CD14-positive monocyte (primary cell): Measurements from ENCODE around the gene AFF3. TPM values are rescaled to one million over a fixed set of nuclear protein-coding genes. Genes with fewer than 3 reads are reported as not detected.

Experiments used
- DNase-seq, 3 donors: peaks; one replicate each; pipeline ENCODE4 v3.0.0-alpha.2; 2011 to 2022
- H2AFZ ChIP-seq: 2 replicates; pipeline ENCODE4 v1.6.0; 2012; ENCODE audit warnings: mild to moderate bottlenecking, low read depth, low read length, inconsistent platforms; ENCODE audit not compliant: insufficient read depth, poor library complexity, severe bottlenecking
- H3K27ac ChIP-seq, 2 donors: 1 replicate in 1 of 2; 2 replicates in 1 of 2; pipeline ENCODE4 v1.5.1; 2012 to 2013; ENCODE audit warnings: low read length in 2 of 2, control low read depth in 1 of 2, inconsistent platforms in 1 of 2, low read depth in 1 of 2, mild to moderate bottlenecking in 1 of 2
- H3K27me3 ChIP-seq, 2 donors: one replicate each; pipeline versions ENCODE4 v1.6.0 to v1.6.1; 2011 to 2013; ENCODE audit warnings: low read length in 2 of 2; ENCODE audit not compliant: control insufficient read depth in 2 of 2, insufficient read depth in 2 of 2
- H3K36me3 ChIP-seq, 2 donors: replicated peaks in 1 of 2; 1 replicate in 1 of 2; 2 replicates in 1 of 2; pipeline versions ENCODE4 v1.5.1 to v1.6.1; 2012 to 2013; ENCODE audit warnings: low read length in 2 of 2, control low read depth in 1 of 2, inconsistent platforms in 1 of 2, mild to moderate bottlenecking in 1 of 2; ENCODE audit not compliant: insufficient read depth in 2 of 2, control insufficient read depth in 1 of 2
- H3K4me1 ChIP-seq, 2 donors: 1 replicate in 1 of 2; 2 replicates in 1 of 2; pipeline versions ENCODE4 v1.5.1 to v1.6.1; 2012 to 2013; ENCODE audit warnings: low read length in 2 of 2, control low read depth in 1 of 2, inconsistent platforms in 1 of 2, mild to moderate bottlenecking in 1 of 2, moderate library complexity in 1 of 2; ENCODE audit not compliant: insufficient read depth in 2 of 2, control insufficient read depth in 1 of 2
- H3K4me2 ChIP-seq: replicated peaks from 2 replicates; pipeline ENCODE3; 2012; ENCODE audit warnings: low read length, moderate library complexity, mild to moderate bottlenecking; ENCODE audit not compliant: poor library complexity, severe bottlenecking; ENCODE audit errors: extremely low read depth
- H3K4me3 ChIP-seq, 3 experiments: fragments of 200-600 bp in 1 of 3; sonication (generic) in 1 of 3; replicated peaks in 1 of 3; 1 replicate in 2 of 3; 2 replicates in 1 of 3; pipeline ENCODE4 v1.5.1; 2011 to 2013; ENCODE audit warnings: low read length in 3 of 3, mild to moderate bottlenecking in 3 of 3, control low read depth in 2 of 3, low read depth in 2 of 3, inconsistent platforms in 1 of 3, moderate library complexity in 1 of 3
- H3K79me2 ChIP-seq: 2 replicates; pipeline ENCODE4 v1.6.0; 2012; ENCODE audit warnings: mild to moderate bottlenecking, control low read depth, inconsistent platforms, low read length, moderate library complexity; ENCODE audit not compliant: insufficient read depth
- H3K9ac ChIP-seq: 2 replicates; pipeline ENCODE4 v1.6.0; 2017; ENCODE audit warnings: low read length, mild to moderate bottlenecking; ENCODE audit not compliant: insufficient read depth, poor library complexity, severe bottlenecking
- H3K9me3 ChIP-seq, 2 donors: replicated peaks in 1 of 2; 1 replicate in 1 of 2; 2 replicates in 1 of 2; pipeline versions ENCODE4 v1.5.1 to v1.6.1; 2012 to 2013; ENCODE audit warnings: low read length in 2 of 2, control low read depth in 1 of 2; ENCODE audit not compliant: control insufficient read depth in 1 of 2, insufficient read depth in 1 of 2
- H4K20me1 ChIP-seq: 2 replicates; pipeline ENCODE4 v1.6.0; 2012; ENCODE audit warnings: mild to moderate bottlenecking, low read length, control low read depth, moderate library complexity; ENCODE audit not compliant: insufficient read depth
- H3K27ac Mint-ChIP-seq, 7 donors: one replicate each; pipeline ENCODE4 v1.8.0; 2020; ENCODE audit warnings: mild to moderate bottlenecking in 7 of 7, mixed read lengths in 7 of 7, moderate library complexity in 6 of 7, inconsistent platforms in 2 of 7
- H3K27me3 Mint-ChIP-seq, 3 donors: one replicate each; pipeline ENCODE4 v1.8.0; 2021 to 2022; ENCODE audit warnings: low read depth in 3 of 3, mild to moderate bottlenecking in 3 of 3, mixed read lengths in 3 of 3, moderate library complexity in 3 of 3, inconsistent platforms in 1 of 3
- H3K36me3 Mint-ChIP-seq, 2 donors: one replicate each; pipeline ENCODE4 v1.8.0; 2020; ENCODE audit warnings: mixed read lengths in 2 of 2, inconsistent platforms in 1 of 2, mild to moderate bottlenecking in 1 of 2
- H3K4me1 Mint-ChIP-seq: one replicate; pipeline ENCODE4 v1.8.0; 2020; ENCODE audit warnings: mild to moderate bottlenecking, mixed read lengths
- H3K4me3 Mint-ChIP-seq, 2 donors: one replicate each; pipeline ENCODE4 v1.8.0; 2020; ENCODE audit warnings: mild to moderate bottlenecking in 2 of 2, mixed read lengths in 2 of 2, moderate library complexity in 1 of 2
- H3K9me3 Mint-ChIP-seq, 7 donors: one replicate each; pipeline ENCODE4 v1.8.0; 2020 to 2022; ENCODE audit warnings: mixed read lengths in 7 of 7, mild to moderate bottlenecking in 6 of 7, moderate library complexity in 6 of 7, inconsistent platforms in 2 of 7
- CTCF ChIP-seq: fragments of 200-600 bp; IDR thresholded peaks from one replicate; pipeline ENCODE4 v1.8.0; 2022; ENCODE audit warnings: antibody characterized with exemption, mild to moderate bottlenecking
- WGBS: methylation state at CpG from one replicate; pipeline ENCODE4 v1.1.5; 2013; ENCODE audit warnings: missing lambda C conversion rate; ENCODE audit not compliant: insufficient coverage; 5-methylcytosine and 5-hydroxymethylcytosine counted together
- intact Hi-C, 2 donors: fragments of 100-400 bp; cut with micrococcal nuclease; formaldehyde crosslinking; loops; one replicate each; pipeline versions ENCODE4 v1.15.0 to v1.15.1; 2023
- polyA plus RNA-seq, 3 donors: library from polyadenylated mRNA; depleted of rRNA in 1 of 3; unstranded in 2 of 3; stranded (reverse) in 1 of 3; fragments of 300-500 nt in 2 of 3; fragments of >200 nt in 1 of 3; fragmentation: Illumina TruSeq in 2 of 3; gene quantifications; 1 replicate in 2 of 3; 2 replicates in 1 of 3; pipeline ENCODE4 v1.2.3, GENCODE V29; 2012 to 2021

Gene AFF3
- polyA plus RNA-seq, 3 donors, result 0.17 to 4.1 (median 0.49) TPM

GRCh38 chr2:99623035-99623434 is 519.4 kb downstream of the AFF3 start:
- H2AFZ ChIP-seq, result no peak overlapping the region
- Mint-ChIP-seq H3K36me3 (peaks cover 2 to 3% of the 10 kb centered on the region in 2 donors), H3K4me3 (no peak overlapping the region), H3K4me1 (peaks cover 5% of the 10 kb centered on the region), H3K9me3 (no peaks in the 10 kb centered on the region), H3K27ac (no peak overlapping the region), H3K27me3 (peaks cover 0 to 4% (median 2%) of the 10 kb centered on the region in 3 donors)
- H3K9me3 ChIP-seq, result no peaks in the 10 kb centered on the region
- 90% methylated on average over 1 of the region's 4 CpGs for WGBS
- intact Hi-C loops, result no loop called here
- H3K27ac ChIP-seq, result no peak overlapping the region
- H4K20me1 ChIP-seq, result no peaks in the 10 kb centered on the region
- TF ChIP-seq CTCF, result no peak
- no peak for DNase-seq
- no peaks in the 10 kb centered on the region for H3K36me3 ChIP-seq
- H3K79me2 ChIP-seq, result no peaks in the 10 kb centered on the region
- no peaks in the 10 kb centered on the region for H3K4me1 ChIP-seq
- no peak overlapping the region for H3K4me3 ChIP-seq
- no peaks in the 10 kb centered on the region for H3K27me3 ChIP-seq
- no peak overlapping the region for H3K9ac ChIP-seq
- H3K4me2 ChIP-seq, result no peak overlapping the region

GRCh38 chr2:99622534-99622933 is 519.9 kb downstream of the AFF3 start:
- Histone ChIP-seq H3K27ac (no peak overlapping the region), H4K20me1 (no peaks in the 10 kb centered on the region), H3K4me2 (no peak overlapping the region), H3K4me3 (no peak overlapping the region), H2AFZ (no peak overlapping the region), H3K9ac (no peak overlapping the region), H3K36me3 (no peaks in the 10 kb centered on the region), H3K79me2 (no peaks in the 10 kb centered on the region), H3K27me3 (no peaks in the 10 kb centered on the region), H3K9me3 (no peaks in the 10 kb centered on the region), H3K4me1 (no peaks in the 10 kb centered on the region)
- Mint-ChIP-seq H3K27ac (peak overlapping the region in 1 of 7 donors; percentile 2), H3K4me1 (peaks cover 5% of the 10 kb centered on the region), H3K36me3 (peaks cover 2 to 3% of the 10 kb centered on the region in 2 donors), H3K4me3 (no peak overlapping the region), H3K27me3 (peaks cover 0 to 4% (median 2%) of the 10 kb centered on the region in 3 donors), H3K9me3 (no peaks in the 10 kb centered on the region)
- 97% methylated on average over 3 of the region's 6 CpGs for WGBS
- intact Hi-C loops, result no loop called here
- DNase-seq, result no peak
- no peak for TF ChIP-seq CTCF
